ENCODE results near the gene UTY. TPM values are rescaled to one million over a fixed set of nuclear protein-coding genes. Genes with fewer than 3 reads are reported as not detected.

The UTY gene
- total and polyA plus RNA-seq, 2 of the 13 experiments (the other 11 are each of a cell fraction or from before 2014, with no cell fraction given), result not detected

DNA sequence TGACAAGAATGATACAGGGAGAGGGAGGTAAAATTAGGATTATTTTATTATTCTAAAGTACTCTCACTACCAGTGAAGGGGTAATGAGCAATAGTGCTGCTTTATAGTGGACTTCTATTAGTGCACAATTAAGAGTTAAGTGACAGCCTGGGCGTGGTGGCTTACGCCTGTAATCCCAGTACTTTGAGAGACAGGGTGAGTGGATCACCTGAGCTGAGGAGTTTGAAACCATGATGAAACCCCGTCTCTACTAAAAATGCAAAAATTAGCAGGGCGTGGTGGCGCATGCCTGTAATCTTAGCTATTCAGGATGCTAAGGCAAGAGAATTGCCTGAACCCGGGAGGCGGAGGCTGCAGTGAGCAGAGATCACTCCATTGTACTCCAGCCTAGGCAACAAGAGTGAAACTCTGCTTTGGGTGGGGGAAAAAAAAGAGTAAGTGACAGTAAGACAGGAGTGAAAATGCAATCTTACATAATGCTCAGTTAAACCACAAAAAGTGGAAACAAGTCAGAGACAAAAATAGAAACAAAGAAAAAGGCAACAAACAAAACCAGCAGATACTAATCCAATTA is 98.6 kb downstream of the UTY start (continued):
- TF ChIP-seq, protein P1, sequence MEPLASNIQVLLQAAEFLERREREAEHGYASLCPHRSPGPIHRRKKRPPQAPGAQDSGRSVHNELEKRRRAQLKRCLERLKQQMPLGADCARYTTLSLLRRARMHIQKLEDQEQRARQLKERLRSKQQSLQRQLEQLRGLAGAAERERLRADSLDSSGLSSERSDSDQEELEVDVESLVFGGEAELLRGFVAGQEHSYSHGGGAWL (CRISPR knock-in tag; IDR thresholded peaks at IDR 0.05), result no peak
- TF ChIP-seq, protein P2, sequence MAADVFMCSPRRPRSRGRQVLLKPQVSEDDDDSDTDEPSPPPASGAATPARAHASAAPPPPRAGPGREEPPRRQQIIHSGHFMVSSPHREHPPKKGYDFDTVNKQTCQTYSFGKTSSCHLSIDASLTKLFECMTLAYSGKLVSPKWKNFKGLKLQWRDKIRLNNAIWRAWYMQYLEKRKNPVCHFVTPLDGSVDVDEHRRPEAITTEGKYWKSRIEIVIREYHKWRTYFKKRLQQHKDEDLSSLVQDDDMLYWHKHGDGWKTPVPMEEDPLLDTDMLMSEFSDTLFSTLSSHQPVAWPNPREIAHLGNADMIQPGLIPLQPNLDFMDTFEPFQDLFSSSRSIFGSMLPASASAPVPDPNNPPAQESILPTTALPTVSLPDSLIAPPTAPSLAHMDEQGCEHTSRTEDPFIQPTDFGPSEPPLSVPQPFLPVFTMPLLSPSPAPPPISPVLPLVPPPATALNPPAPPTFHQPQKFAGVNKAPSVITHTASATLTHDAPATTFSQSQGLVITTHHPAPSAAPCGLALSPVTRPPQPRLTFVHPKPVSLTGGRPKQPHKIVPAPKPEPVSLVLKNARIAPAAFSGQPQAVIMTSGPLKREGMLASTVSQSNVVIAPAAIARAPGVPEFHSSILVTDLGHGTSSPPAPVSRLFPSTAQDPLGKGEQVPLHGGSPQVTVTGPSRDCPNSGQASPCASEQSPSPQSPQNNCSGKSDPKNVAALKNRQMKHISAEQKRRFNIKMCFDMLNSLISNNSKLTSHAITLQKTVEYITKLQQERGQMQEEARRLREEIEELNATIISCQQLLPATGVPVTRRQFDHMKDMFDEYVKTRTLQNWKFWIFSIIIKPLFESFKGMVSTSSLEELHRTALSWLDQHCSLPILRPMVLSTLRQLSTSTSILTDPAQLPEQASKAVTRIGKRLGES (CRISPR knock-in tag; IDR thresholded peaks at IDR 0.05; ENCODE audit: borderline replicate concordance), result no peak
- TF ChIP-seq RAD51 (IDR thresholded peaks at IDR 0.05; ENCODE audit: borderline replicate concordance), result no peak
- TF ChIP-seq, protein P3, sequence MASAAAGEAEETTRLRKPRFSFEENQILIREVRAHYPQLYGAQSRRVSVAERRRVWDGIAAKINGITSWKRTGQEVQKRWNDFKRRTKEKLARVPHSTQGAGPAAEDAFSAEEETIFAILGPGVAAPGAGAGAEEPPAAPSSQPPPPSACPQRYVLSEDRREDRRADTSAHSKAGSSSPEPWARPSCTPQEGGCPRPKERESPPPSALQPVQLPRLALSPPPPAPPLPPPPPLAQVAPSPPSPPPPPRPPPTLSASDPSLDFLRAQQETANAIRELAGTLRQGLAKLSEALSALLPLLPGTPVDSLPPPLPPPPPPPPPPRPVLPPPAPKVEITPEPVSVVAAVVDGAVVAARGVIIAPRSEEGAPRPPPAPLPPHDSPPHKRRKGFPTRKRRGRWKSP (CRISPR knock-in tag; IDR thresholded peaks at IDR 0.05), result no peak
- TF ChIP-seq ZSCAN31 (CRISPR knock-in tag; IDR thresholded peaks at IDR 0.05; ENCODE audit: low read depth), result no peak
- no peak for TF ChIP-seq ZNF549 (CRISPR knock-in tag; IDR thresholded peaks at IDR 0.05)
- no peak for TF ChIP-seq ZNF317 (CRISPR knock-in tag; IDR thresholded peaks at IDR 0.05)

Measured in HepG2 (cell line).